Panc1 (cell line): Measurements from ENCODE around the gene CCL16. TPM values are rescaled to one million over a fixed set of nuclear protein-coding genes. Genes with fewer than 3 reads are reported as not detected.

Source experiments
- ATAC-seq: fragments of 200-7000 bp; cut with Tn5 transposase; 2 replicates; pipeline ENCODE4 v1.9.1; 2020; ENCODE audit warnings: mild to moderate bottlenecking, moderate library complexity
- BruUV-seq: library from RNA; stranded (reverse); fragments of 400-500 nt; replicated peaks from 2 replicates; lab custom pipeline; 2021; lab: Mats Ljungman, UMichigan
- CTCF ChIA-PET: fragments of 300-600 bp; sonication (Branson Sonifier 250); formaldehyde crosslinking; loops from one replicate; lab custom pipeline; 2022; ENCODE audit warnings: antibody characterized with exemption; lab: Charles Lee
- POLR2A ChIA-PET: fragments of 300-600 bp; sonication (Branson Sonifier 250); formaldehyde crosslinking; loops from one replicate; lab custom pipeline; 2022; ENCODE audit warnings: antibody characterized with exemption; lab: Charles Lee
- DNase-seq: peaks from one replicate; pipeline ENCODE4 v3.0.0-alpha.2; 2010; ENCODE audit warnings: low read depth, low spot score
- H3K27ac ChIP-seq: 2 replicates; pipeline ENCODE4 v1.5.1; 2011; ENCODE audit warnings: mild to moderate bottlenecking, low read length, inconsistent platforms
- H3K27me3 ChIP-seq: fragments of 200-500 bp; sonication (Bioruptor generic); 2 replicates; pipeline ENCODE4 v1.6.0; 2014; ENCODE audit warnings: low read length, inconsistent platforms; ENCODE audit not compliant: control insufficient read depth, insufficient read depth
- H3K36me3 ChIP-seq: fragments of 200-500 bp; sonication (Bioruptor generic); 2 replicates; pipeline ENCODE4 v1.5.1; 2014; ENCODE audit warnings: inconsistent platforms, mild to moderate bottlenecking, low read length, moderate library complexity; ENCODE audit not compliant: control insufficient read depth, insufficient read depth
- H3K4me1 ChIP-seq: 2 replicates; pipeline ENCODE4 v1.5.1; 2011; ENCODE audit warnings: inconsistent platforms, mild to moderate bottlenecking, low read length, moderate library complexity; ENCODE audit not compliant: control insufficient read depth, insufficient read depth
- H3K4me3 ChIP-seq, 2 experiments: 2 replicates each; pipeline ENCODE4 v1.5.1; 2011 to 2012; ENCODE audit warnings: low read depth in 2 of 2, low read length in 2 of 2, mild to moderate bottlenecking in 2 of 2, inconsistent platforms in 1 of 2, moderate library complexity in 1 of 2
- H3K9me3 ChIP-seq: fragments of 200-500 bp; sonication (Bioruptor generic); 2 replicates; pipeline ENCODE4 v1.5.1; 2014; ENCODE audit warnings: low read depth, mild to moderate bottlenecking, inconsistent platforms, low read length, moderate library complexity; ENCODE audit not compliant: control insufficient read depth, insufficient read depth
- CTCF ChIP-seq: fragments of 450-650 bp; IDR thresholded peaks from 2 replicates; pipeline ENCODE4 v1.5.1; 2017; ENCODE audit warnings: mild to moderate bottlenecking
- POLR2AphosphoS5 ChIP-seq: IDR thresholded peaks from 2 replicates; pipeline ENCODE4 v1.6.1; 2012; ENCODE audit warnings: mild to moderate bottlenecking, low read depth, low read length, moderate library complexity
- REST ChIP-seq, 2 experiments: IDR thresholded peaks; 2 replicates each; pipeline ENCODE4 v1.6.1; 2011 to 2012; ENCODE audit warnings: low read depth in 2 of 2, control low read depth in 1 of 2, low read length in 1 of 2, mild to moderate bottlenecking in 1 of 2, moderate library complexity in 1 of 2; ENCODE audit not compliant: insufficient read depth in 1 of 2
- SIN3A ChIP-seq: IDR thresholded peaks from 2 replicates; pipeline ENCODE4 v1.6.1; 2012; ENCODE audit warnings: low read depth, mild to moderate bottlenecking, low read length, moderate library complexity, borderline replicate concordance; ENCODE audit not compliant: insufficient read depth
- TCF7L2 ChIP-seq: IDR thresholded peaks from 2 replicates; pipeline ENCODE4 v1.6.1; 2011; ENCODE audit warnings: mild to moderate bottlenecking, low read depth, low read length, inconsistent platforms
- in situ Hi-C: cut with HindIII; loops from 2 replicates; pipeline ENCODE4 v1.10.0; 2016; ENCODE audit warnings: low sequenced_read_pairs, low pct_unique_long_range_greater_than_20kb
- intact Hi-C: fragments of 100-400 bp; cut with micrococcal nuclease; formaldehyde crosslinking; loops from one replicate; pipeline ENCODE4 v1.10.0; 2022; ENCODE audit not compliant: unreplicated experiment
- total RNA-seq: library from RNA; stranded (reverse); gene quantifications from one replicate; pipeline ENCODE4 v1.2.1, GENCODE V29; 2021; ENCODE audit not compliant: unreplicated experiment

CCL16 gene
- total RNA-seq, 1 experiment from 2014 or later, result not detected

- ATAC-seq (no peak), DNase-seq (no peak)
- TF ChIP-seq POLR2AphosphoS5 (no peak), SIN3A (no peak), REST (IDR thresholded peaks at IDR 0.05; ENCODE audit: insufficient read depth in 1 of 2, low read depth in 2 of 2, low read length in 1 of 2) (no peak)
- intact Hi-C loops (no loop called here), in situ Hi-C loops (no loop called here)
- BruUV-seq, result no TSS peak
- no peaks in the 10 kb centered on the region for H3K4me1 ChIP-seq
- no peaks in the 10 kb centered on the region for H3K27me3 ChIP-seq
- H3K9me3 ChIP-seq, result no peaks in the 10 kb centered on the region
- ChIA-PET POLR2A (no interaction called here), CTCF (interaction anchor here (0.6 to 1.7 kb wide), 3 partner anchors 10 to 199 kb away, joined by 8 to 10 read pairs (median 9); no protein-coding TSS in a partner anchor)
- no peak overlapping the region for H3K4me3 ChIP-seq
- H3K36me3 ChIP-seq, result no peaks in the 10 kb centered on the region
- H3K27ac ChIP-seq, result no peak overlapping the region
Measured at GRCh38 chr17:35949401-35949800, 31.9 kb downstream of the CCL16 start.

GRCh38 chr17:35948092-35948491 is 33.2 kb downstream of the CCL16 start:
- no TSS peak for BruUV-seq
- Histone ChIP-seq H3K9me3 (no peaks in the 10 kb centered on the region), H3K4me3 (no peak overlapping the region), H3K4me1 (no peaks in the 10 kb centered on the region), H3K36me3 (no peaks in the 10 kb centered on the region), H3K27me3 (no peaks in the 10 kb centered on the region), H3K27ac (no peak overlapping the region)
- in situ Hi-C loops (no loop called here), intact Hi-C loops (no loop called here)
- TF ChIP-seq CTCF, result no peak
- no peak for TF ChIP-seq TCF7L2
- no peak for TF ChIP-seq SIN3A
- no peak for TF ChIP-seq POLR2AphosphoS5
- no peak for TF ChIP-seq REST (IDR thresholded peaks at IDR 0.05; ENCODE audit: insufficient read depth in 1 of 2, low read depth in 2 of 2, low read length in 1 of 2)
- ChIA-PET CTCF (interaction anchor here (0.6 to 1.7 kb wide), 2 partner anchors 52 to 200 kb away, joined by 9 read pairs; no protein-coding TSS in a partner anchor), POLR2A (no interaction called here)
- ATAC-seq (no peak), DNase-seq (no peak)
